SK-N-SH (cell line): ENCODE data around the gene RPEL1. TPM values are rescaled to one million over a fixed set of nuclear protein-coding genes. Genes with fewer than 3 reads are reported as not detected.

Experiments used
- CTCF ChIA-PET: fragments of 300-600, 350-600 bp; formaldehyde crosslinking; extraction: SDS; loops from one replicate; lab custom pipeline; 2021; lab: Yijun Ruan, JAX
- POLR2A ChIA-PET: fragments of 350-600 bp; sonication (Branson Sonifier 250); formaldehyde crosslinking; extraction: SDS; loops from one replicate; lab custom pipeline; 2020; ENCODE audit warnings: antibody characterized with exemption, inconsistent platforms; lab: Yijun Ruan, JAX
- DNase-seq: peaks from one replicate; pipeline ENCODE4 v3.0.0; 2012
- H2AFZ ChIP-seq: fragments of 200-600 bp; sonication (generic); 2 replicates; pipeline ENCODE4 v1.8.1; 2016; ENCODE audit warnings: antibody characterized with exemption, mild to moderate bottlenecking, low read depth
- H3F3A ChIP-seq: fragments of 200-600 bp; sonication (generic); replicated peaks from 2 replicates; pipeline ENCODE3; 2016; ENCODE audit warnings: antibody characterized with exemption, mild to moderate bottlenecking; ENCODE audit not compliant: insufficient read depth
- H3K27ac ChIP-seq, 2 experiments: fragments of 200-500 bp in 1 of 2; fragments of 200-600 bp in 1 of 2; sonication (Bioruptor generic) in 1 of 2; sonication (generic), shearing (Covaris generic) in 1 of 2; 2 replicates each; pipeline versions ENCODE4 v1.5.1 to v1.6.1; 2014 to 2016; ENCODE audit warnings: low read depth in 2 of 2, inconsistent platforms in 1 of 2, low read length in 1 of 2, mild to moderate bottlenecking in 1 of 2, mixed read lengths in 1 of 2
- H3K27me3 ChIP-seq: fragments of 200-600 bp; sonication (generic), shearing (Covaris generic); 2 replicates; pipeline ENCODE4 v1.6.1; 2016; ENCODE audit warnings: mixed run types; ENCODE audit not compliant: insufficient read depth
- H3K36me3 ChIP-seq, 2 experiments: fragments of 200-500 bp in 1 of 2; fragments of 200-600 bp in 1 of 2; sonication (Bioruptor generic) in 1 of 2; sonication (generic) in 1 of 2; replicated peaks in 1 of 2; 2 replicates each; pipeline versions ENCODE3 to v1.5.1; 2014 to 2016; ENCODE audit warnings: low read length in 1 of 2, mild to moderate bottlenecking in 1 of 2; ENCODE audit not compliant: insufficient read depth in 2 of 2, control insufficient read depth in 1 of 2
- H3K4me1 ChIP-seq, 2 experiments: fragments of 200-500 bp in 1 of 2; fragments of 200-600 bp in 1 of 2; sonication (Bioruptor generic) in 1 of 2; sonication (generic), shearing (Covaris generic) in 1 of 2; 2 replicates each; pipeline versions ENCODE4 v1.5.1 to v1.6.1; 2014 to 2016; ENCODE audit warnings: low read depth in 1 of 2, low read length in 1 of 2, mixed run types in 1 of 2; ENCODE audit not compliant: insufficient read depth in 2 of 2, control insufficient read depth in 1 of 2
- H3K4me2 ChIP-seq: fragments of 200-600 bp; sonication (generic), shearing (Covaris generic); 2 replicates; pipeline ENCODE4 v1.6.1; 2017; ENCODE audit warnings: mixed run types
- H3K4me3 ChIP-seq, 2 experiments: fragments of 200-500 bp in 1 of 2; fragments of 200-600 bp in 1 of 2; sonication (Bioruptor generic) in 1 of 2; sonication (generic), shearing (Covaris generic) in 1 of 2; 2 replicates each; pipeline versions ENCODE4 v1.5.1 to v1.8.1; 2014 to 2016; ENCODE audit warnings: low read depth in 2 of 2, inconsistent platforms in 1 of 2, low read length in 1 of 2, mild to moderate bottlenecking in 1 of 2, mixed read lengths in 1 of 2, moderate library complexity in 1 of 2
- H3K79me2 ChIP-seq: fragments of 200-600 bp; sonication (generic); 2 replicates; pipeline ENCODE4 v1.8.1; 2017; ENCODE audit warnings: mild to moderate bottlenecking; ENCODE audit not compliant: insufficient read depth
- H3K9ac ChIP-seq: fragments of 200-600 bp; sonication (generic); 2 replicates; pipeline ENCODE4 v1.6.1; 2017; ENCODE audit warnings: mixed run types
- H3K9me2 ChIP-seq: fragments of 200-600 bp; sonication (generic); 2 replicates; pipeline ENCODE4 v1.6.1; 2017; ENCODE audit warnings: mixed run types
- H3K9me3 ChIP-seq: fragments of 200-600 bp; sonication (generic); 2 replicates; pipeline ENCODE4 v1.6.1; 2017; ENCODE audit warnings: mixed run types, mild to moderate bottlenecking, moderate library complexity
- H4K20me1 ChIP-seq: fragments of 200-600 bp; sonication (generic); 2 replicates; pipeline ENCODE4 v1.6.1; 2017; ENCODE audit warnings: mild to moderate bottlenecking, mixed run types; ENCODE audit not compliant: insufficient read depth
- EP300 ChIP-seq, 2 experiments: IDR thresholded peaks; 2 replicates each; pipeline versions ENCODE4 v1.4.0 to v1.6.1; 2012; ENCODE audit warnings: borderline replicate concordance in 1 of 2, low read depth in 1 of 2, low read length in 1 of 2
- FOSL2 ChIP-seq: IDR thresholded peaks from 2 replicates; pipeline ENCODE4 v1.4.0; 2012; ENCODE audit warnings: low read depth, mild to moderate bottlenecking, moderate library complexity, borderline replicate concordance
- JUND ChIP-seq: IDR thresholded peaks from 2 replicates; pipeline ENCODE4 v1.4.0; 2012
- MXI1 ChIP-seq: IDR thresholded peaks from 2 replicates; pipeline ENCODE4 v1.6.1; 2012; ENCODE audit warnings: mild to moderate bottlenecking, low read depth, low read length, improper control_type of control experiment
- NRF1 ChIP-seq: IDR thresholded peaks from 2 replicates; pipeline ENCODE4 v1.6.1; 2012; ENCODE audit warnings: low read depth, mild to moderate bottlenecking, low read length
- RCOR1 ChIP-seq: fragments of 150-350 bp; IDR thresholded peaks from 2 replicates; pipeline ENCODE4 v1.6.1; 2017; ENCODE audit warnings: antibody characterized with exemption, low read length
- SMC3 ChIP-seq: IDR thresholded peaks from 2 replicates; pipeline ENCODE4 v1.6.1; 2012; ENCODE audit warnings: low read depth, low read length, improper control_type of control experiment
- YY1 ChIP-seq: IDR thresholded peaks from 2 replicates; pipeline ENCODE4 v1.4.0; 2012; ENCODE audit warnings: low read depth, mild to moderate bottlenecking
- WGBS: methylation state at CpG from one replicate; pipeline ENCODE4 v1.1.6; 2017; ENCODE audit warnings: low lambda C conversion rate; 5-methylcytosine and 5-hydroxymethylcytosine counted together
- polyA plus RNA-seq, 3 experiments: library from polyadenylated mRNA; depleted of rRNA; stranded (reverse); fragments of >200 nt; gene quantifications; 2 replicates each; pipeline ENCODE4 v1.2.3, GENCODE V29; 2012
- TF ChIP-seq, protein P1 (sequence below): IDR thresholded peaks from 2 replicates; pipeline ENCODE4 v1.6.1; 2012; ENCODE audit warnings: mild to moderate bottlenecking, low read depth, low read length, moderate library complexity
- TF ChIP-seq, protein P2 (sequence below): fragments of 150-350 bp; IDR thresholded peaks from 2 replicates; pipeline ENCODE4 v1.6.1; 2016; ENCODE audit warnings: mild to moderate bottlenecking, low read depth, low read length

The RPEL1 gene
- polyA plus RNA-seq, 1 of the 3 experiments (the other 2 are of a cell fraction): not detected

DNA sequence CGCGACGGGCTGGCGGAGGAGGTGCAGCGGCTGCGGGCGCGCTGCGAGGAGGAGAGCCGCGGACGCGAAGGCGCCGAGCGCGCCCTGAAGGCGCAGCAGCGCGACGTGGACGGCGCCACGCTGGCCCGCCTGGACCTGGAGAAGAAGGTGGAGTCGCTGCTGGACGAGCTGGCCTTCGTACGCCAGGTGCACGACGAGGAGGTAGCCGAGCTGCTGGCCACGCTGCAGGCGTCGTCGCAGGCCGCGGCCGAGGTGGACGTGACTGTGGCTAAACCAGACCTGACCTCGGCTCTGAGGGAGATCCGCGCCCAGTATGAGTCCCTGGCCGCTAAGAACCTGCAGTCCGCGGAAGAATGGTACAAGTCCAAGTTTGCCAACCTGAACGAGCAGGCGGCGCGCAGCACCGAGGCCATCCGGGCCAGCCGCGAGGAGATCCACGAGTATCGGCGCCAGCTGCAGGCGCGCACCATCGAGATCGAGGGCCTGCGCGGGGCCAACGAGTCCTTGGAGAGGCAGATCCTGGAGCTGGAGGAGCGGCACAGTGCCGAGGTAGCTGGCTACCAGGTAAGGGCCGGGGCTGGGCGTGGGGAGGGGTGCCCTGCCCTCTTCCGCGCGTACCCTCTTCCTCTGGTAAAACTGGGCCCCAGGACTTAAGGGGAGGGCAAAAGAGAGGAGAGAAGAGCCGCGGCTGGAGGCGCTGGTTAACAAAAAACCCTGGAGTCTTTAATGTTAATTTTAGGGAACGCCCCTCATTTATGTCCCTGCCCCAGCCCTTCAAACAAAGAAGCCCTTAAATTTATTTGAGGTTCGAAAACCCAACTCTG lies 32.2 kb downstream of the RPEL1 start:
- Histone ChIP-seq H2AFZ (0 out of 2 replicates have a peak overlapping the region, but pooled peaks have one; percentile 59), H3K9ac (no peak overlapping the region), H3K4me3 (peak overlapping the region; percentile 54 to 61), H3F3A (peaks cover 20% of the 10 kb centered on the region), H4K20me1 (peaks cover 22% of the 10 kb centered on the region), H3K27me3 (peaks cover 6% of the 10 kb centered on the region; the same call in 1 of the 2 replicates), H3K79me2 (no peaks in the 10 kb centered on the region), H3K9me2 (peaks cover 5% of the 10 kb centered on the region; the same call in 1 of the 2 replicates), H3K9me3 (no peaks in the 10 kb centered on the region), H3K36me3 (no peaks in the 10 kb centered on the region), H3K4me1 (peaks cover 10 to 27% of the 10 kb centered on the region in 2 experiments), H3K27ac (peak overlapping the region in 1 of 2 experiments; percentile 22; a peak in 1 of 4 replicates), H3K4me2 (peak overlapping the region; percentile 88)
- ChIA-PET CTCF (interaction anchor here (0.7 to 2.3 kb wide), 7 partner anchors 9 to 361 kb away, joined by 3 to 10 read pairs (median 5); no protein-coding TSS in a partner anchor), POLR2A (interaction anchor here (0.5 to 2.7 kb wide), 11 partner anchors 8 to 1458 kb away, joined by 3 to 19 read pairs (median 3); partner anchors contain the start of genes NT5C2 and PCGF6)
- WGBS: 7% methylated on average over 39 of the region's 76 CpGs
- TF ChIP-seq MXI1: peak; percentile 4; the same call in 1 of the 2 replicates
- TF ChIP-seq, protein P1, sequence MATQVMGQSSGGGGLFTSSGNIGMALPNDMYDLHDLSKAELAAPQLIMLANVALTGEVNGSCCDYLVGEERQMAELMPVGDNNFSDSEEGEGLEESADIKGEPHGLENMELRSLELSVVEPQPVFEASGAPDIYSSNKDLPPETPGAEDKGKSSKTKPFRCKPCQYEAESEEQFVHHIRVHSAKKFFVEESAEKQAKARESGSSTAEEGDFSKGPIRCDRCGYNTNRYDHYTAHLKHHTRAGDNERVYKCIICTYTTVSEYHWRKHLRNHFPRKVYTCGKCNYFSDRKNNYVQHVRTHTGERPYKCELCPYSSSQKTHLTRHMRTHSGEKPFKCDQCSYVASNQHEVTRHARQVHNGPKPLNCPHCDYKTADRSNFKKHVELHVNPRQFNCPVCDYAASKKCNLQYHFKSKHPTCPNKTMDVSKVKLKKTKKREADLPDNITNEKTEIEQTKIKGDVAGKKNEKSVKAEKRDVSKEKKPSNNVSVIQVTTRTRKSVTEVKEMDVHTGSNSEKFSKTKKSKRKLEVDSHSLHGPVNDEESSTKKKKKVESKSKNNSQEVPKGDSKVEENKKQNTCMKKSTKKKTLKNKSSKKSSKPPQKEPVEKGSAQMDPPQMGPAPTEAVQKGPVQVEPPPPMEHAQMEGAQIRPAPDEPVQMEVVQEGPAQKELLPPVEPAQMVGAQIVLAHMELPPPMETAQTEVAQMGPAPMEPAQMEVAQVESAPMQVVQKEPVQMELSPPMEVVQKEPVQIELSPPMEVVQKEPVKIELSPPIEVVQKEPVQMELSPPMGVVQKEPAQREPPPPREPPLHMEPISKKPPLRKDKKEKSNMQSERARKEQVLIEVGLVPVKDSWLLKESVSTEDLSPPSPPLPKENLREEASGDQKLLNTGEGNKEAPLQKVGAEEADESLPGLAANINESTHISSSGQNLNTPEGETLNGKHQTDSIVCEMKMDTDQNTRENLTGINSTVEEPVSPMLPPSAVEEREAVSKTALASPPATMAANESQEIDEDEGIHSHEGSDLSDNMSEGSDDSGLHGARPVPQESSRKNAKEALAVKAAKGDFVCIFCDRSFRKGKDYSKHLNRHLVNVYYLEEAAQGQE: peak; percentile 4; the same call in 1 of the 2 replicates
- no peak for TF ChIP-seq SMC3
- DNase-seq: peak; percentile 57

DNA sequence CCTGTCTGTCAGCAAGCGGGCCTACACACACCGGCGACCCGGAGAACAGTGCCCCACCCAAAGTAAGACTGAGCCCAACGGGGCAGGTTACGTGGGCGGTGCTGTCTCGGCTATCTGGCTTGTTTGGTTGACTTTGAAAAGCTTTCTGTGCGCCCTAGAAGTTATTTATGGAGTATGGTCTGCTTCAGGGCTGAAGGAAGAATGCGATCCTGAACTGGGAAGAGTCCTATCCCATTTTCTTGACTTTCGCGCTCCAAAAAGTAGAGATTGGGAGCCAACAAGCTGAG lies 32.8 kb downstream of the RPEL1 start:
- peaks cover 5 to 23% of the 10 kb centered on the region in 2 experiments for H3K4me1 ChIP-seq
- POLR2A ChIA-PET: interaction anchor here (2.7 kb wide), 1 partner anchor 13 kb away, joined by 8 read pairs; no protein-coding TSS in a partner anchor
- CTCF ChIA-PET: interaction anchor here (1.1 to 2.3 kb wide), 7 partner anchors 9 to 443 kb away, joined by 3 to 10 read pairs (median 4); no protein-coding TSS in a partner anchor
- 0 out of 2 replicates have a peak overlapping the region, but pooled peaks have one; percentile 88 for H3K4me2 ChIP-seq
- no peak for DNase-seq
- peaks cover 6% of the 10 kb centered on the region; the same call in 1 of the 2 replicates for H3K27me3 ChIP-seq
- TF ChIP-seq EP300 (IDR thresholded peaks at IDR 0.05; ENCODE audit: borderline replicate concordance in 1 of 2, low read depth in 1 of 2, low read length in 1 of 2) (no peak), FOSL2 (no peak), NRF1 (no peak), YY1 (no peak), JUND (no peak), RCOR1 (no peak)
- TF ChIP-seq, protein P2, sequence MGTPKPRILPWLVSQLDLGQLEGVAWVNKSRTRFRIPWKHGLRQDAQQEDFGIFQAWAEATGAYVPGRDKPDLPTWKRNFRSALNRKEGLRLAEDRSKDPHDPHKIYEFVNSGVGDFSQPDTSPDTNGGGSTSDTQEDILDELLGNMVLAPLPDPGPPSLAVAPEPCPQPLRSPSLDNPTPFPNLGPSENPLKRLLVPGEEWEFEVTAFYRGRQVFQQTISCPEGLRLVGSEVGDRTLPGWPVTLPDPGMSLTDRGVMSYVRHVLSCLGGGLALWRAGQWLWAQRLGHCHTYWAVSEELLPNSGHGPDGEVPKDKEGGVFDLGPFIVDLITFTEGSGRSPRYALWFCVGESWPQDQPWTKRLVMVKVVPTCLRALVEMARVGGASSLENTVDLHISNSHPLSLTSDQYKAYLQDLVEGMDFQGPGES: no peak
- TF ChIP-seq, all 33 proteins: peak for 0
- Histone ChIP-seq H3K9ac (no peak overlapping the region), H3K4me3 (peak overlapping the region in 1 of 2 experiments; percentile 54; a peak in 2 of 4 replicates), H3K36me3 (no peaks in the 10 kb centered on the region), H3K9me2 (peaks cover 5% of the 10 kb centered on the region; the same call in 1 of the 2 replicates), H3F3A (peaks cover 15% of the 10 kb centered on the region), H3K79me2 (no peaks in the 10 kb centered on the region), H2AFZ (no peak overlapping the region), H4K20me1 (peaks cover 18% of the 10 kb centered on the region), H3K27ac (no peak overlapping the region), H3K9me3 (no peaks in the 10 kb centered on the region)
- WGBS: 31% methylated on average over 11 of the region's 12 CpGs
